Measurements from ENCODE around the gene DDC. TPM values are rescaled to one million over a fixed set of nuclear protein-coding genes. Genes with fewer than 3 reads are reported as not detected.

Gene DDC
- total and polyA plus RNA-seq, 5 donors: 0.41 to 0.50 TPM; not detected in 3

DNA sequence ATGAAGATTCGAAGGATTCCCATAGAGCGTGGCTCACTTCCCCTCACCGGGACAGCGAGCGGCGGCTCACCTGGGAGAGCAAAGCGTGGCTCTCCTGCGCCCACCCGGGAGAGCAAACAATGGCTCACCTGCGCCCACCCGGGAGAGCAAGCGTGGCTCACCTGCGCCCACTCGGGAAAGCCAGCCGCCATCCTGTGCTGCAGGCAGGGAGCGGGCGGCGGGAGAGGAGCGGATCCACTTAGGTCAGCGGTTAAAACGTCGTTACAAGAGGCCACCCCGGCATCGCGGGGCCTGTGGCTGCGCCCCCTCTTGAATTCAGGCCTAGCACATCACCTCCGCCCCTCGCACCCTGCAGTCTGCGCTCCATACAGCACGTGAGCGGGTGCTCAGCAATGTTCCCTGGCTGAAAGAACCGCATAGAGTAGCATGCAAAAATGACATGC lies 114.6 kb downstream of the DDC start:
- peak; percentile 36 to 55 for ATAC-seq
- intact Hi-C loops (cut with DNase I): no loop called here
- Histone ChIP-seq H3K4me1 (ENCODE audit: control insufficient read depth, insufficient read depth, low read length) (no peaks in the 10 kb centered on the region), H3K4me3 (ENCODE audit: low read length) (peak overlapping the region; percentile 73), H3K27me3 (ENCODE audit: control insufficient read depth, insufficient read depth) (no peaks in the 10 kb centered on the region), H3K9me3 (ENCODE audit: control insufficient read depth, low read length) (no peaks in the 10 kb centered on the region), H3K27ac (ENCODE audit: low read length) (no peak overlapping the region)
- WGBS: 19% methylated on average over 32 of the region's 32 CpGs
- peak in 2 of 3 donors; percentile 68 to 69 for DNase-seq

DNA sequence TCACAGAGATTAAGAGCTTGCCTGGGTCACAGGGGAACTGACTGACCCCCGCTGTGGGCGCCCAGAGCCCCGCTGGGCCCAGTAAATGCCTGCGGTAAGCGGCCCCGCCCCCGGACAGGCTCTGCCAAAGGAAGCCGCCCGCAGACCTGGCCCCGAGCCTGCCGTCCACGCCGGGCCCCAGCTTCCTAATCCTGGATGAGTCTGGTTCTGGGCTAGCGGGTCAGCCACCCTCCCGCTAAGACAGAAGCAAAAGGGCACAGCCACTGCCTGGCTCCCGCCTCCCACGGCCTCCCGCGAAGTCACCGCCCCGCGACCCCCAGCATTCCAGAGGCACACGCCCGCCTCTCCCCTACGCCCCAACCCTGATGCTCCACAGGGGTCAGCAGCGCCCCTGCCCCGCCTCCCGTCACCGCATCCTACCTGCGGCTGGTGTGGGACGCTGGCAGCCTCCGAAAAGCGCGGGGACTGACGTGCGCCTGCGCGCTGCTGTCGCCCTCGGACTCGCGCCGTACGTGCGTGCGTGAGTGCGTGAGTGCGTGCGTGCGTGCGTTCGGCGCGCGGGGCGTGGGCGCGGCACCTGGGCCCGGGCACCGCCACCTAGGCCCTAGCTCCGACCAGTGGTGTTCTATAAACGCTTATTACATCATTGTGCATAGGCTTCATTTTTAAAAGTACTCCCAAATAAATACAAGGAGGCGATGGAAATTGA lies 115.2 kb downstream of the DDC start, which contains the start of gene FIGNL1:
FIGNL1 (minus strand) TSS at position 470 of the 709 bp plus-strand sequence. CDS start 3,063 bp downstream, outside the sequence.
- under 1% methylated on average over 63 of the region's 63 CpGs for WGBS
- intact Hi-C loops (cut with DNase I): no loop called here
- ATAC-seq: peak; percentile 99 to 100
- no peaks in the 10 kb centered on the region for H3K27me3 ChIP-seq (ENCODE audit: control insufficient read depth, insufficient read depth)
- no peaks in the 10 kb centered on the region for H3K9me3 ChIP-seq (ENCODE audit: control insufficient read depth, low read length)
- H3K4me1 ChIP-seq (ENCODE audit: control insufficient read depth, insufficient read depth, low read length): no peaks in the 10 kb centered on the region
- H3K27ac ChIP-seq (ENCODE audit: low read length): peak within 1 kb of the TSS; percentile 6
- peak; percentile 82 to 94 (median 92) for DNase-seq
- peak within 1 kb of the TSS; percentile 73 for H3K4me3 ChIP-seq (ENCODE audit: low read length)

DNA sequence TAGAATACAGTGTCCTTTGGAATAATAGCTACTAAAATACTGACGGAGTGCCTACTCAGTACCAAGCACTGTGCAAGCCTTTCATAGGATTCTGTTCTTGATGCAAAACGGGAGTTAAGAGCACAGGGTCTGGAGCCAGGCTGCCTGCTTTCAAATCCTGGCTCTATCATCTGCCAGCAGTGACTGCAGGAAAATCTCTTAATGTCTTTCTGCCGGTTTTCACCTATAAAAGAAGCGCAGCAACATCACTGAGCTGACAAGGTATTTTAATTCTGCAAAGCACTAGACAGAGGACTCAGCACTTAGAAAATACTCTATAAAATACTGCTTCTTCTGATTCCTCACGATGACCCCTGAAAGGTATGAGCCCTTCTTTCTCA lies 115.7 kb downstream of the DDC start:
- intact Hi-C loops (cut with DNase I): no loop called here
- DNase-seq: no peak
- Histone ChIP-seq H3K9me3 (ENCODE audit: control insufficient read depth, low read length) (no peaks in the 10 kb centered on the region), H3K27me3 (ENCODE audit: control insufficient read depth, insufficient read depth) (no peaks in the 10 kb centered on the region), H3K27ac (ENCODE audit: low read length) (no peak overlapping the region), H3K4me3 (ENCODE audit: low read length) (peak overlapping the region; percentile 73), H3K4me1 (ENCODE audit: control insufficient read depth, insufficient read depth, low read length) (no peaks in the 10 kb centered on the region)
- ATAC-seq: no peak
- 15% methylated on average over 5 of the region's 5 CpGs for WGBS

DNA sequence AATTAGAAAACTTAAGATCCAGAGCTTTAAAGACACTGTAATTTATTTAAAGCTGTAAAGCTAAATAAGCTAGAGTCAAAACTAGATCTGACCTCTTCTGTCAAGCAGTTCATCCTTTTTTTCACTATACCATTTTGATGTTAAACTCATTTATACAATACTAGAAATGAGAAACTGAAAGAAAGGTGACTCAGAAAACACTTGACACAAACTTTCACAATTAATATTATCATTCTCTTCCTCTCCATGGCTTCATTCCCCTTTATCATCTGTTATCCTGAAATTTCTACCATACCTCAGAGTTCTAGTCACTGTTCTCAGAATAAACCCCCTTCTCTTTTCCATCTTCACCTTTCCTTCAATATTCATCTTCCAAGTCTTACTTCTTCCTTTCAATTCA lies 116.4 kb downstream of the DDC start:
- intact Hi-C loops (cut with DNase I): no loop called here
- no peak overlapping the region for H3K4me3 ChIP-seq (ENCODE audit: low read length)
- no peaks in the 10 kb centered on the region for H3K4me1 ChIP-seq (ENCODE audit: control insufficient read depth, insufficient read depth, low read length)
- DNase-seq (no peak), ATAC-seq (no peak)
- no peak overlapping the region for H3K27ac ChIP-seq (ENCODE audit: low read length)
- H3K9me3 ChIP-seq (ENCODE audit: control insufficient read depth, low read length): no peaks in the 10 kb centered on the region
- H3K27me3 ChIP-seq (ENCODE audit: control insufficient read depth, insufficient read depth): no peaks in the 10 kb centered on the region

DNA sequence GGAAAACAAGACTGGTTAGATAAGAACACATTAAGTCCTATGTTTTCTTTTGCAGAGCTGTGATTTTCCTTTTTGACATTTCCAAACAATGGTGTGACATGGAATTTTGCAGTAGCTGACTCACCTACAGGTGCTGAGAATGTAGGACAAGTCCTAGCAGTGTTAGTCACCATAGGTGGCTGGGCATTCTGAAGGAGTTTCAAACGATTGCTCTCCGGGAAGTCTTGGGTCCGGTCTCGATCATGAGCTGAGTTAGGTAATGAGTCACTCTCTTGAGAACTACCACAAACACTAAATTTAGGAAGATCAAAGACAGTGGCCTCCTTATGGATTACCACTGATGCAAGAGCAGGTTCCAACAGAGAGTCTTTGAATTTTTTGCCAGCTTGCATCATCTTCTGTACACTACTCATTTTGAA lies 118.7 kb downstream of the DDC start:
- no peak overlapping the region for H3K27ac ChIP-seq (ENCODE audit: low read length)
- ATAC-seq (no peak), DNase-seq (no peak)
- no peaks in the 10 kb centered on the region for H3K4me1 ChIP-seq (ENCODE audit: control insufficient read depth, insufficient read depth, low read length)
- no peaks in the 10 kb centered on the region for H3K9me3 ChIP-seq (ENCODE audit: control insufficient read depth, low read length)
- H3K27me3 ChIP-seq (ENCODE audit: control insufficient read depth, insufficient read depth): no peaks in the 10 kb centered on the region
- H3K4me3 ChIP-seq (ENCODE audit: low read length): no peak overlapping the region
- 78% methylated on average over 4 of the region's 4 CpGs for WGBS
- intact Hi-C loops (cut with DNase I): no loop called here

DNA sequence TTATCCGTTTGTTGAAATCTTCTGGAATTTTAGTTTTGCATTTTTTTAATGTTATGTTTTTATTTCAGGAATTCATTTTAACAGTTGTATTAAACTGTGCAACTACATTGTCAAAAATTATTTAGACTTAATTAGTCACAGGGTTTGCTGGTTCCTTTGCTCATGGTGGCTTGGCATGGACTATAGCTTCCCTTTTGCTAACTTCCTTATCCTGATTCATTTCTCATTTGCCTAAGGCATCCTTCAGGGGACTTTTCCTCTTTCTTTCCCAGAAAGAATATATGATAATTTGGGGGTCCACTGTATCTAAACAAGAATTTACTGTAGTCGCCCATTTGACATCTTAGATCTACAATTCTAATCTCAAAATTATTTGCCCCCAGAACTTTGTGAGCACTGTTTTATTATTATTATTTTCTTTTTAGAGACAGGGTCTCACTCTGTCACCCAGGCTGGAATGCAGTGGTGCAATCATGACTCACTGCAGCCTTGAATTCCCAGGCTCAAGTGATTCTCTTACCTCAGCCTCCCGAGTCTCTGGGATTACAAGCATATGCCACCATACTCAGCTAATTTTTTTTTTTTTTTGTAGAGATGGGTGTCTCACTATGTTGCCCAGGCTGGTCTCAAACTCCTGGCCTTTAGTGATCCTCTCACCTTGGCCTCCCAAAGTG lies 128.9 kb downstream of the DDC start:
- Histone ChIP-seq H3K4me1 (ENCODE audit: control insufficient read depth, insufficient read depth, low read length) (no peaks in the 10 kb centered on the region), H3K4me3 (ENCODE audit: low read length) (no peak overlapping the region), H3K27ac (ENCODE audit: low read length) (no peak overlapping the region), H3K9me3 (ENCODE audit: control insufficient read depth, low read length) (no peaks in the 10 kb centered on the region), H3K27me3 (ENCODE audit: control insufficient read depth, insufficient read depth) (no peaks in the 10 kb centered on the region)
- DNase-seq (no peak), ATAC-seq (no peak)
- intact Hi-C loops (cut with DNase I): no loop called here
- WGBS: 74% methylated on average over 3 of the region's 3 CpGs

DNA sequence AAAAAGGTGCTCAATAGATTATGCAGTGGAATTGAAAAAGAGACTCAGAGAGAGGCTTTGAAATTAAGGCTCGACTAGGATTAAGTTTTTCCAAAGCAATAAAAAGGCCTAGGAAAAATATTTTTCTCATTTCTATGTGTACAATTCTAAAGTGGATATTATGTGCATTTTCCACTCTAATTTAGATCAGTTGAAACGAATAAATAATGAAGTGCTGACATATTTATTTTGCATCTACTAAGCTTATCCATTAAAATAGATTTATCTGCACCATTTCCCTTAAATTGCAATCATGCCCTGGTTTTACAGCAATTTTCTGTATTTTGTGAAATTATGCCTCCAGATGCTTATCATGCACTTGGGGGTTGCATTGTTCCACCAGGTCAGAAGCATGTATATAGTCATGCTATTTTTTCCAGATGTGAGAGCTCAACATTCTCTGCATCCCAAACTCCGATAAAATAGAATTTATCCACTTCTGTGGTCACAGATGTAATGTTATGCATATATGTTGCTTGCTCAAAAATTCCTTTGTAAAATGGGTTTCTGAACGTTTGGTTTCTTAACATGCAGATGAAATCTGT lies 133.4 kb downstream of the DDC start:
- Histone ChIP-seq H3K27me3 (ENCODE audit: control insufficient read depth, insufficient read depth) (no peaks in the 10 kb centered on the region), H3K9me3 (ENCODE audit: control insufficient read depth, low read length) (no peaks in the 10 kb centered on the region), H3K4me1 (ENCODE audit: control insufficient read depth, insufficient read depth, low read length) (no peaks in the 10 kb centered on the region), H3K4me3 (ENCODE audit: low read length) (no peak overlapping the region), H3K27ac (ENCODE audit: low read length) (no peak overlapping the region)
- 72% methylated on average over 4 of the region's 4 CpGs for WGBS
- intact Hi-C loops (cut with DNase I): no loop called here
- DNase-seq (no peak), ATAC-seq (no peak)

DNA sequence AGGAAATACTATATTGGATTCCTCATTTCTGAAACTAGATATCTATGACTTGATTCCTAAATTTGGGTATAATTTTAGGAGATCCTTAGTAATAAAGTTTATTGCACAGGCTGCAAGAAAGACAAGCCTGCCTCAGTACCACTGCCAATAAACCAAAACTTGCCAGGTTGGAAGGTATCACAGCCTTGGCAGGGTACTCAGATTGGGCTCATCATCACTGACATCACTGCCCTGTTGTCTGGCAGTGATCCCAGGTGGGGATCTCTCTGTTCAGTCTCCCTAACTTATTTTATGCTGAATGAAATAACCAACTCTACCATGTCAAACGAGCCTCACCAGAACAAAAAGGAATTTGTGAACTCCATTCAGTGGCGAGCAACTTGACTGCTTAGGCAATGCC lies 133.9 kb downstream of the DDC start:
- Histone ChIP-seq H3K27me3 (ENCODE audit: control insufficient read depth, insufficient read depth) (no peaks in the 10 kb centered on the region), H3K27ac (ENCODE audit: low read length) (no peak overlapping the region), H3K4me3 (ENCODE audit: low read length) (no peak overlapping the region), H3K9me3 (ENCODE audit: control insufficient read depth, low read length) (no peaks in the 10 kb centered on the region), H3K4me1 (ENCODE audit: control insufficient read depth, insufficient read depth, low read length) (no peaks in the 10 kb centered on the region)
- no peak for ATAC-seq
- DNase-seq: no peak
- WGBS: 80% methylated on average over 2 of the region's 2 CpGs
- intact Hi-C loops (cut with DNase I): no loop called here

DNA sequence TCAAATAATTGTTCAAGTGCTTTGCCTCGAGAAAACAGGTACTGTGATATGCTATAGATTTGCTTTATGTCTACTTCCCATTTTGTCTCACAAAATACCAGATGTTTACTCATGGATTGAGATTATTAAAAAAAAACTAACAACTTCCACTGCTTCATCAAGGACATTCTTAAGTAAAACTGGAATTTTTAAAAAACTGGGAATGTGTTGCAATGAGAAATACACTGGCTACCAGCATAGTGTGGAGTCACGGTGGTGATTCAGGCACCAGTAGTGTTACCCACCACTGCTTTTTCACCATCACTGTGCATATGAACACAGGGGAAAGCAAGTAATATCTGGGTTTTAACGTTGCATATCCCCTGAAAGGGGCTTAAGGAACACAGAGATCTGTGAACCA lies 136.3 kb downstream of the DDC start:
- no peak for DNase-seq
- Histone ChIP-seq H3K9me3 (ENCODE audit: control insufficient read depth, low read length) (no peaks in the 10 kb centered on the region), H3K4me3 (ENCODE audit: low read length) (no peak overlapping the region), H3K27ac (ENCODE audit: low read length) (no peak overlapping the region), H3K27me3 (ENCODE audit: control insufficient read depth, insufficient read depth) (no peaks in the 10 kb centered on the region), H3K4me1 (ENCODE audit: control insufficient read depth, insufficient read depth, low read length) (no peaks in the 10 kb centered on the region)
- WGBS: 77% methylated on average over 3 of the region's 3 CpGs
- intact Hi-C loops (cut with DNase I): no loop called here
- no peak for ATAC-seq

DNA sequence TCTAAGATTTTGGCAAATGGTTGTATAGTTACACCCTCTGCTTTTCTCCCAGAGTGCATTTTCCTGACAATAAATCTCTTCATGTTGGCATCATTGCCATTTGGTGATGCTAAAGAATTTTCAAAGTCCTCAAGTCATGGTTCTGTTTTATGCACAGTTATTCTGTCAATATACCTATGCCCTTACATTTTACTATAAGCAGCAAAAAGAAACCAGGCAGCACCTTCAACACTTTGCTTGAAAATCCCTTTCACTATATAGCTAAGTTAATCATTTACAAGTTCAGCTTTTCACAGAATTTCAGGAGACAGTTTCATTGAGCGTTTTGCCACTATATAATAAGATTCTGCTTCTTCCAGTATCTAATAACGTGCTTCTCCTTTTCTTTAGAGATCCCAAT lies 137.7 kb downstream of the DDC start:
- Histone ChIP-seq H3K27me3 (ENCODE audit: control insufficient read depth, insufficient read depth) (no peaks in the 10 kb centered on the region), H3K4me3 (ENCODE audit: low read length) (no peak overlapping the region), H3K27ac (ENCODE audit: low read length) (no peak overlapping the region), H3K9me3 (ENCODE audit: control insufficient read depth, low read length) (no peaks in the 10 kb centered on the region), H3K4me1 (ENCODE audit: control insufficient read depth, insufficient read depth, low read length) (no peaks in the 10 kb centered on the region)
- intact Hi-C loops (cut with DNase I): no loop called here
- ATAC-seq (no peak), DNase-seq (no peak)
- 80% methylated on average over 2 of the region's 2 CpGs for WGBS

DNA sequence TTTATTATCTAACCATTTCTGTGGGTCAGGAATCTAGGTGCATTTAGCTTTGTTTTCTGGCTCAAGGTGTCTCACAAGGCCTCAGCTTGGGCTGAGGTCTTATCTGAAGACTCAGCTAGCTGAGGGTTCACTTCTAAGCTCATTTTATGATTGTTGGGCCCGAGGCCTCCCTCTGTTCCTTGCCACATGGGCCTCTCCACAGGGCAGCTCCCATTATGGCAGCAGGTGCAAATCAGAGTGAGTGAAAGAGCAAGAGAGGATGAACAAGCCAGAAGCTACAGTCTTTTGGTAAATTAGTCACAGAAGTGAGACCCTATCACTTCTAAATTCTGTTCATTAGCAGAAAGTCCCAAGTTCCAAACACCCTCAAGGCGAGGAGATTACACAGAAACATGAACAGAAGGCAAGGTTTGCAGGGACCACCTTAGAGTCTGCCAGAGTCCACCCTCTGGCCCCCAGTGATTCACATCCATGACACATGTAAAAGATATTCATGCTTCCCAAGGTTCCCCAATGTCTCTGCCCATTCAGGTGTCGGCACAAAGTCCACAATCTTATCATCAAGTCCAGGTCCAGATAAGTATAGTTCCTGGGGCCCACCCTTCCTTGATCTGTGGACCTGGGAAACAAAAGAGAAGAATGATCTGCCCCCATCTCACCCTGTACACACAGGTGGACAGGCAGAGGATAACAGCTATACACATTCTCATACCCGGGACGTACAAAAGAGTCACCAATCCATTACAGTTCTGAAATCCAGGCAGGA lies 138.7 kb downstream of the DDC start:
- intact Hi-C loops (cut with DNase I): no loop called here
- 85% methylated on average over 5 of the region's 5 CpGs for WGBS
- no peaks in the 10 kb centered on the region for H3K27me3 ChIP-seq (ENCODE audit: control insufficient read depth, insufficient read depth)
- ATAC-seq (no peak), DNase-seq (no peak)
- H3K27ac ChIP-seq (ENCODE audit: low read length): no peak overlapping the region
- H3K4me3 ChIP-seq (ENCODE audit: low read length): no peak overlapping the region
- H3K4me1 ChIP-seq (ENCODE audit: control insufficient read depth, insufficient read depth, low read length): no peaks in the 10 kb centered on the region
- no peaks in the 10 kb centered on the region for H3K9me3 ChIP-seq (ENCODE audit: control insufficient read depth, low read length)
